Activated T-helper 1 cell treated with anti-CD3 and anti-CD28 coated beads, Interleukin-12 subunit alpha, Interleukin-12 subunit beta, Interleukin-2, Interleukin-4 antibody, amounts not matched to agents 30 ng/mL and 10 ng/mL and 1 ng/mL, durations not matched to agents 14 hours and 24 hours and 36 hours (primary cell): ENCODE results near the gene CDK9. TPM values are rescaled to one million over a fixed set of nuclear protein-coding genes. Genes with fewer than 3 reads are reported as not detected.
A peak's percentile ranks its signal among the peaks of the same experiment; 100 is the strongest.

Experiments used
- DNase-seq: peaks from one replicate; pipeline ENCODE4 v3.0.0; 2021; ENCODE audit warnings: low spot score
- H3K27ac Mint-ChIP-seq: one replicate; pipeline ENCODE4 v1.8.0; 2021; ENCODE audit warnings: mild to moderate bottlenecking, mixed read lengths
- H3K27me3 Mint-ChIP-seq: one replicate; pipeline ENCODE4 v1.8.0; 2022; ENCODE audit warnings: mild to moderate bottlenecking, moderate library complexity, mixed read lengths; ENCODE audit not compliant: insufficient read depth
- H3K36me3 Mint-ChIP-seq: one replicate; pipeline ENCODE4 v1.8.0; 2021; ENCODE audit warnings: low read depth, mixed read lengths
- H3K4me1 Mint-ChIP-seq: one replicate; pipeline ENCODE4 v1.8.0; 2021; ENCODE audit warnings: low read depth, mixed read lengths
- H3K4me3 Mint-ChIP-seq: one replicate; pipeline ENCODE4 v1.8.0; 2021; ENCODE audit warnings: mild to moderate bottlenecking, moderate library complexity, mixed read lengths
- H3K9me3 Mint-ChIP-seq: one replicate; pipeline ENCODE4 v1.8.0; 2021; ENCODE audit warnings: mixed read lengths
- intact Hi-C: fragments of 100-400 bp; cut with micrococcal nuclease; formaldehyde crosslinking; loops from one replicate; pipeline ENCODE4 v1.15.1; 2024
- total RNA-seq: library from RNA; stranded (reverse); gene quantifications from 2 replicates; pipeline ENCODE4 v1.2.3, GENCODE V29; 2022

CDK9 gene
- total RNA-seq, 1 donor from 2014 or later = 97.3 TPM

- intact Hi-C loops = no loop called here
Measured at GRCh38 chr9:127816362-127816725, 30.5 kb downstream of the CDK9 start.

GRCh38 chr9:127816728-127817127 is 30.9 kb downstream of the CDK9 start:
- no peaks in the 10 kb centered on the region for H3K4me1 Mint-ChIP-seq
- H3K36me3 Mint-ChIP-seq = peaks cover 15% of the 10 kb centered on the region
- no peak for DNase-seq
- H3K27ac Mint-ChIP-seq = no peak overlapping the region
- H3K27me3 Mint-ChIP-seq = no peaks in the 10 kb centered on the region
- H3K4me3 Mint-ChIP-seq = no peak overlapping the region
- H3K9me3 Mint-ChIP-seq = no peaks in the 10 kb centered on the region
- intact Hi-C loops = no loop called here

More at GRCh38 chr9:127816362-127816725, 30.5 kb downstream of the CDK9 start:
- no peaks in the 10 kb centered on the region for H3K27me3 Mint-ChIP-seq
- no peaks in the 10 kb centered on the region for H3K9me3 Mint-ChIP-seq
- H3K36me3 Mint-ChIP-seq = peaks cover 16% of the 10 kb centered on the region
- H3K4me3 Mint-ChIP-seq = no peak overlapping the region
- no peaks in the 10 kb centered on the region for H3K4me1 Mint-ChIP-seq
- no peak overlapping the region for H3K27ac Mint-ChIP-seq
- DNase-seq = no peak

GRCh38 chr9:127817881-127818434 is 32.1 kb downstream of the CDK9 start:
- no peaks in the 10 kb centered on the region for H3K27me3 Mint-ChIP-seq
- H3K4me1 Mint-ChIP-seq = no peaks in the 10 kb centered on the region
- no peak for DNase-seq
- H3K9me3 Mint-ChIP-seq = no peaks in the 10 kb centered on the region
- intact Hi-C loops = no loop called here
- no peak overlapping the region for H3K27ac Mint-ChIP-seq
- no peak overlapping the region for H3K4me3 Mint-ChIP-seq
- peaks cover 14% of the 10 kb centered on the region for H3K36me3 Mint-ChIP-seq

GRCh38 chr9:127818574-127818973 is 32.7 kb downstream of the CDK9 start:
- Mint-ChIP-seq H3K27me3 (no peaks in the 10 kb centered on the region), H3K36me3 (peaks cover 14% of the 10 kb centered on the region), H3K4me1 (no peaks in the 10 kb centered on the region), H3K9me3 (no peaks in the 10 kb centered on the region), H3K27ac (no peak overlapping the region), H3K4me3 (no peak overlapping the region)
- intact Hi-C loops = no loop called here
- DNase-seq = no peak

- Mint-ChIP-seq H3K4me1 (no peaks in the 10 kb centered on the region), H3K36me3 (peaks cover 17% of the 10 kb centered on the region), H3K9me3 (no peaks in the 10 kb centered on the region), H3K4me3 (no peak overlapping the region), H3K27me3 (no peaks in the 10 kb centered on the region), H3K27ac (no peak overlapping the region)
- intact Hi-C loops = no loop called here
- DNase-seq = no peak
Measured at GRCh38 chr9:127822108-127822507, 36.3 kb downstream of the CDK9 start.

GRCh38 chr9:127825319-127826051 is 39.7 kb downstream of the CDK9 start:
- no peak for DNase-seq
- no peak overlapping the region for H3K4me3 Mint-ChIP-seq
- H3K27ac Mint-ChIP-seq = no peak overlapping the region
- no peaks in the 10 kb centered on the region for H3K4me1 Mint-ChIP-seq
- H3K36me3 Mint-ChIP-seq = peaks cover 6% of the 10 kb centered on the region
- H3K9me3 Mint-ChIP-seq = no peaks in the 10 kb centered on the region
- intact Hi-C loops = no loop called here
- H3K27me3 Mint-ChIP-seq = no peaks in the 10 kb centered on the region

GRCh38 chr9:127826253-127826913 is 40.5 kb downstream of the CDK9 start:
- H3K27me3 Mint-ChIP-seq = no peaks in the 10 kb centered on the region
- H3K4me1 Mint-ChIP-seq = no peaks in the 10 kb centered on the region
- H3K27ac Mint-ChIP-seq = peak overlapping the region; percentile 42
- no peaks in the 10 kb centered on the region for H3K9me3 Mint-ChIP-seq
- peaks cover 4% of the 10 kb centered on the region for H3K36me3 Mint-ChIP-seq
- H3K4me3 Mint-ChIP-seq = no peak overlapping the region
- no peak for DNase-seq
- intact Hi-C loops = no loop called here

- Mint-ChIP-seq H3K36me3 (peaks cover 4% of the 10 kb centered on the region), H3K27me3 (no peaks in the 10 kb centered on the region), H3K4me3 (no peak overlapping the region), H3K27ac (peak overlapping the region; percentile 58), H3K9me3 (no peaks in the 10 kb centered on the region), H3K4me1 (peaks cover 5% of the 10 kb centered on the region)
- no peak for DNase-seq
- intact Hi-C loops = no loop called here
Measured at GRCh38 chr9:127828262-127829031, 42.6 kb downstream of the CDK9 start.

- no peak overlapping the region for H3K27ac Mint-ChIP-seq
- intact Hi-C loops = no loop called here
- no peak for DNase-seq
- peaks cover 5% of the 10 kb centered on the region for H3K4me1 Mint-ChIP-seq
- no peak overlapping the region for H3K4me3 Mint-ChIP-seq
- H3K27me3 Mint-ChIP-seq = no peaks in the 10 kb centered on the region
- H3K9me3 Mint-ChIP-seq = no peaks in the 10 kb centered on the region
- H3K36me3 Mint-ChIP-seq = peaks cover 1% of the 10 kb centered on the region
Measured at GRCh38 chr9:127829205-127829906, 43.5 kb downstream of the CDK9 start.

- no peak for DNase-seq
- peaks cover 5% of the 10 kb centered on the region for H3K4me1 Mint-ChIP-seq
- peaks cover 1% of the 10 kb centered on the region for H3K36me3 Mint-ChIP-seq
- peak overlapping the region; percentile 67 for H3K27ac Mint-ChIP-seq
- H3K9me3 Mint-ChIP-seq = no peaks in the 10 kb centered on the region
- no peak overlapping the region for H3K4me3 Mint-ChIP-seq
- H3K27me3 Mint-ChIP-seq = no peaks in the 10 kb centered on the region
- intact Hi-C loops = no loop called here
Measured at GRCh38 chr9:127832248-127832647, 46.4 kb downstream of the CDK9 start.

GRCh38 chr9:127833555-127833954 is 47.7 kb downstream of the CDK9 start:
- intact Hi-C loops = no loop called here
- no peak for DNase-seq
- H3K4me1 Mint-ChIP-seq = peaks cover 5% of the 10 kb centered on the region
- H3K36me3 Mint-ChIP-seq = peaks cover 1% of the 10 kb centered on the region
- no peaks in the 10 kb centered on the region for H3K9me3 Mint-ChIP-seq
- no peak overlapping the region for H3K27ac Mint-ChIP-seq
- H3K4me3 Mint-ChIP-seq = no peak overlapping the region
- no peaks in the 10 kb centered on the region for H3K27me3 Mint-ChIP-seq

GRCh38 chr9:127835991-127836516 is 50.2 kb downstream of the CDK9 start:
- Mint-ChIP-seq H3K9me3 (no peaks in the 10 kb centered on the region), H3K4me1 (peaks cover 5% of the 10 kb centered on the region), H3K27ac (no peak overlapping the region), H3K4me3 (no peak overlapping the region), H3K36me3 (no peaks in the 10 kb centered on the region), H3K27me3 (no peaks in the 10 kb centered on the region)
- intact Hi-C loops = no loop called here
- DNase-seq = no peak
